Stimulated activated CD8-positive, alpha-beta memory T cell treated with anti-CD3 and anti-CD28 coated beads, Interleukin-4, amount 100 ng/mL, for 48 hours (primary cell): Measurements from ENCODE around the gene BCL7A.
"Not testable (repeated sequence)": the region's sequence is repeated elsewhere in the genome, so short reads cannot be mapped to it uniquely, and the experiment has no call there.

Experiments
- DNase-seq: peaks from one replicate; pipeline ENCODE4 v3.0.0-alpha.2; 2020

The BCL7A gene

DNA sequence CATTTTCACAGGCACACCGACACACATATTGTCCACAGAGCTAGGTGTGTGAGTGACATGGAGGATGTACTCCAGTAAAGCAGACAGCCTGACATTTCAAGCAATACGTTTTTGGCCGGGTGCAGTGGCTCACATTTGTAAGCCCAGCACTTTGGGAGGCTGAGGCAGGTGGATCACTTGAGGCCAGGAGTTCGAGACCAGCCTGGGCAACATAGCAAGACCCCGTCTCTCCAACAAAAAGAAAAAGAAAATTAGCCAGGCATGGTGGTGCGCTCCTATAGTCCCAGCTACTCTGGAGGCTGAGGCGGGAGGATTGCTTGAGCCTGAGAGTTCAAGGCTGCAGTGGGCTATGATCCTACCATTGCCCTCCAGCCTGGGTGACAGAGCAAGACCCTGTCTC, 34.7 kb downstream of the BCL7A start:
- not testable (repeated sequence) for DNase-seq

DNA sequence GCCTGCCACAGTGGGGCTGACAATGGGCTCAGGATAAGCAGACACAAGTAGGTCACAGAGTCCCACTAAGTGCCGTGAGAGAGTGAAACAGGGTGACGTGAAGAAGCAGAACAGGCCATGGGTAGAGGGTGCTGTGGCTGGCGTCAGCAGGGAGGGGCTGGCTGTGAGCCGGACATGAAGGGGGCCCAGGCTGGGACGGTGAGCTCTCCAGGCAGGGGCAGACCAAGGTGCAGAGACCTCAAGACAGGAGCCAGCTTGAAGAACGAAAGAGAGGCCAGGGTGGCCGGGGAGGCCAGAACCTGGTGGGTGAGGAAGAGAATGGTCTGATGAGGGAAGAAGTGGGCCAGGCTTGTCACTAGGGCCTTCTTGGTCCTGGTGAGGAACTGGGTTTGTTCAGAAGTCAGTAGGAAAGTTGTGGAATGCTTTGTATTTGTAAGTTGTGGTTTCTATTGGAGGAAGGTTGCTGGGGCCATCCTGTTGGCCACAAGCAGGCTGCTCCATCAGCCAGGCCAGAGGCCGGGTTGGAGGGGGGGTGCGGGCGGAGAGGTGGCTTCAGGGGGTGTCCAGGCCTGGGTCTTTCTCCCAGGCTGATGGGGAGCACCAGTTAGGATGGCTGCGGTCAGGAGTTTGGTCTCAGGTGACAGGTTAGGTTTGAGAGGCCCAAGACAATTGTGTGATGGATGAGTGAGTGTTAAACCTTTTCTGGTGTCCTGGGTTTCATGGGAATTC, 35.5 kb downstream of the BCL7A start:
- no peak for DNase-seq

DNA sequence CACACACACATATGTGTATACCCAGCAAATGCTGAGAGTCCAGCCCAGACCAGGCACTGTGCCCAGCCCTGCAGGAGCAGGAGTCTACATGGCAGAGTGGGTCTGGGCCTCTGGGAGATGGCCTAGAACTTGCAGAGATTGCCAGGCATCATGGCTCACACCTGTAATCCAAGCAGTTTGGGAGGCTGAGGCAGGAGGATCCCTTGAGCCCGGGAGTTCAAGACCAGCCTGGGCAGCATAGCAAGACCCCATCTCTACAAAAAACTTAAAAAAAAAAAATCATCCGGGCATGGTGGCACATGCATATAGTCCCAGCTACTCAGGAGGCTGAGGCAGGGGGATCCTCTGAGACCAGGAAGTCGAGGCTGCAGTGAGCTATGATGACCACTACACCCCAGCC, 36.1 kb downstream of the BCL7A start:
- no peak for DNase-seq

DNA sequence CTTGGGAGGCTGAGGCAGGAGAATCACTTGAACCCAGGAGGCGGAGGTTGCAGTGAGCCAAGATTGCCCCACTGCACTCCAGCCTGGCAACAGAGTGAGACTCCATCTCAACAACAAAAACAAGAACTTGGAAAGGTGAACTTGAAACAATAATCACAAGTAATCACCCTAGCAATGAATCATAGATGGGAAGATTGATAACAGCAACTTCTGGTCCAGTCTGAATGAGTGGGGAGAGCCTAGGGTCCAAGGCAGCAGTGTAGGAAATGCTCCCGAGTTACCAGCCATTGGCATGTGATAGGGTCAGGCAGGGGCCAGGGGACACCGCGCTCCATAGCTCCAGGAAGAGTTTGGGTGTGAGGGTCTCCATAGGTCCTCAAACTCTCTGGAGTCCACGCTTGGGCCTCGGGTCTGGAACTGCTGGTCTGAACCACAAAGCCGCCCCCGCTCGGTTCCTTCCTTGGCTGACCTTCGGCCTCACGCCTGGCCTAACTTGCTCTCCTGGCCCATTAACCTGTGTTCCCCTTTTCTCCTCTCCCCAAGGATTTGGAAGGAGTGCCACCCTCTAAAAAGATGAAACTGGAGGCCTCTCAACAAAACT, 37.0 kb downstream of the BCL7A start:
- DNase-seq, result no peak

DNA sequence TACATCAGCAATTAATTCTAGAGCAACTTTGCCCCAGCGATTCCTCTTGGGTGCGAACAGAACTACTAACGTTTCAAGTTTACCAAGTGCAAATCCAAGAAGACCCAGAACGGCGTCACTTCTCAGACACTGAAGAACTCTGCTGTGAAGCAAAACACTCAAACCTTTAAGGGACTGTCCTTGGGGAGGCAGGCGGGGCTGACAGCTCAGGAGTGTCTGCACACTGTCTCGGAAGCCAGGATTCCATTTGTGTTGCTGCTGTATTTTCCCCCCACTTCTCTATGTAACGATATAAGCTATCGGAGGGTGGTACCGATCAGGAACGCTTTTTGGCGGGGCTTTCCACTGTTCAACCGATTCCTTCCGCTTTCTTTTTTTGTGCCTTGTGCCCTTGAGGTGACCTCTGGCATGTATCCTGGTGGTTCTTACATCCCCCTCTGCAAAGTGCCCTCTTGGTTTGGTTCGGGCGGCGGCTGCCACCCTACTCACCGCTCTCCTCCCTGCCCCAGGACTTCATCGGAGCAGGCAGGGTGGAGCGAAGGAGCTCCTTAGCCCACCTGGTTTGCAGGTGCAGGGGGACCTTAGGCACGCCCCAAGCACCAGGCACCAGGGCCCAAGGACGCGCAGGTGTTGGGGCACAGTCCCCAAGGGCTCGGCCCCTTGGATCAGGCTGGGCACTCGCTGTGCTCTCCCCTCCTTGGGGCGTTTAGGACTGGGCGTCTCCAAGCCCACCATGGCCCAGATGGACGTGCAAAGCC, 37.7 kb downstream of the BCL7A start:
- no peak for DNase-seq

DNA sequence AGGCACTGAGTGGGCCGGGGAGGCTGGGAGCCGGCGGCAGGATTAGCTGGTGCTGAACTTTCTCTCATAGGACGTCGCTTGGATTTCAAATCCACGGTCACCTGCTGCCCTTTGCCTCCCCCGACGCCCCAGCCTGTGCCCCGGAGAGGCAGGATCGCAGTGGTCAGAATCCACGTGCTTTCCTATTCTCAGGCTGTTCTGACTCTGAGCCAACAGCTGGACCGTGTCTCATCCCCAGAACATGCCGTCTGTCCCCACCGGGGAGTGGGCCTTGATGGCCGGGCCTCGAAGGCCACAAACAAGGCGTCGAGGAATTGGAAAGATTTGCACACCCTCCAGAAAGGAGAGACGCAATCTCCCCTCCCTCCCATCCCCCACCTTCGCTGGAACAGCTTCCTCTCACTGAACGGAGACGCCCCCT, 38.4 kb downstream of the BCL7A start:
- no peak for DNase-seq

DNA sequence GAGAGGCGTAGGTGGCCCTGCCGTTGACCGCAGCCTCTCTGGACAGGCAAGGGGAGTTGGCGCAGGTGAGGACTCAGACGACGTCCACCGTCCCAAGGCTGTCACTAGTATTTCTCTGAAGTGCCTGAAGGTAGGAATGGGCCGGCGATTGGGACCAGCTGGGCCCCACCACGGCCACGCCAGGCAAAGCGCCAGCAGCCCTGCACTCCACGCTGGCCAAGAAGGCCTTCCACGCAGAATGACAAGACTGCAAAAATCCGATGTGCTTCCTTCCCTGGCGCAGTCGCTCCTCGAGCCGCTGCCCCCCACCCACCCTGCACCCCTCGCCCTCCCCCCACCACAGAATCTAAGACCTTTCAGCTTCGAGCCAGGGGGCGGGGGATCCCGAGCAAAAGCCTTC, 39.6 kb downstream of the BCL7A start:
- no peak for DNase-seq

DNA sequence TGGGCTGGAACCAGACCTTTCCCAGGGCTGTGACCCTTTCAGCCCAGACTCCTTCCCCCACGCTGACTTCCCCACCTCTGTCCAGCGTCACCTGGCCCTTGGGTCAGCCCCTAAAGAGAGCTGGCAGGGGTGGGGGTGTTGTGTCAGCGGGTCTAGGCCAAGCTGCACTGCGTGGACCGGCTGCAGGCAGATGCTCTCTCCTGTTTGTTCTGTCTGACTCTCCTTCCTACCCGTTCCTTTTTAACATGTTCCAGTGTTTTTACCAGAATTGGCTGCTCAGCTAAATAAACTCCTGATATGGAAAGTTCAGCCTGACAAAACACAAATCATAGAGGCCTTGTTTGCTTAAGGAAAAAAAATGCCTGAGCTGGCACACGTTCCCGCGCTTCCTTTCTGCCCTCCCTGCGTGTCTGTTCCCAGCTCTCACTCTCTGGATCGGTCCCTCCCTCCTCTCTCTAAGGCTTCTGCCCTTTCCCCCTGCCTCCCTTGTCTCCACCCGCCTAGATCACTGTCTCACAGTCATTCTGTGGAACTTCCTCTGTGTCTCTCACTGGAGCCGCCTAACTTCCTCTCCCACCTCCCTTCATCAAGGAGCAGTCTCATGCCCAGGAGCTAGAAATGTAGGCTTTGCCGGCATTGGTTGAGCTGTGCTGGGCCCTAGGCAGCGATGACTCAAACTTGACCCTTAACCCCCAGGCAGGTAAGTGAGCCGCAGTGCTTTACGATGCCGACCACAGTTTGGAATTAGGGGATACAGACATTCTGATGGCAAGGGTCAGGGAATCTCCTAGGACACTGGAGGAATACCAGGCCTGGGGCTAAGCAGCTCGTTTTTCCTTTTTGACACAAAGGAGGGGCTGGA, 41.4 kb downstream of the BCL7A start:
- DNase-seq, result no peak

DNA sequence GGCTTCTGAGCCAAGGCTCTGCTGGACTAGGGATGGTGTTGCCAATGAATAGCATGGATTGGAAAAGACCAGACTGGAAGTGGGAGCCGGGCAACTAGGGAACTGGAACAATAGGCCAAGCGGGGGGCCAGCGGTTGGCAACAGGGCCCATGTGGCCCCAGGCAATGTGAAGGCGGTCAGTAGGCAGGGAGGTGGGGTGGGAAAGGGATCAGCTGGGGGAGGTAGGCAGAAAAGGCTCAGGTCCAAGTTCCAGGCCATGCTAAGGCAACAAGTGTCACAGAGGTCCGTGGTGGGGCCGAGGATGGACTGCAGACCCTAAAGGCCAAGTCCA, 42.0 kb downstream of the BCL7A start:
- DNase-seq, result no peak

DNA sequence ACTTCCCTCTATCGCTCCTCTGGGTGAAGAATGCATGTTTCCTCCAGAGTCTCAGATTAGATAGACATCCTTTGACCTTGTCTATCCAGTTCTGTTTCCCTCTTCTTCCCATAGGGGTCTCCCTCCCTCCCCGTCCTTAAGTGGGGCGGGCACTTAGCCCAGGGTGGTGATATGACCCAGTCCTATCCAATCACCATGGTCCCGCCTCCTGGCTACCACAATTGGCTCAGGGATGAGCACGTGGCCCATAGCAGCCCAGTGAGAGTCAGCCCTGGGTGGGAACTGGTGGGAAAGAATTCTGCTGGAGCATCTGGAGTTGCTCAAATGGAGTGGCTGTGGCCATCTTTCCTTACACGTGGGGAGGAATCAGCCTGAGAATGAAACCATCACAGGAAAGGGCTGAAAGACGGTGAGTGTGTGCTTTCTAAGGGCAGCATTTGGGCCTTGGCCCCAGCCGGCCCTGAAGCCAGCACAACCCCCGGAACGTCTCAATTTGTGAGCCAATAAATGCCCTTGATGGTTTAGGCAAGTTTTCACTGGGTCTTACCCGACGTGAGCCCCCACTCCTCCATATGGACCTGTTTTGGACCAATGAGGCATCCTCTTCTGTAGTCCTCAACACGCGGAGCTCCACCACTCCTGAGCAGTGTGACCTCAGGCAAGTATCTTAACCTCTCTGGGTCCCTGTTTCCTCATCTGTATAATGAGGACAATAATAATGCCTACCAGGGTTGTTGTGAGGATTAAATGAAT, 42.5 kb downstream of the BCL7A start:
- DNase-seq, result peak; percentile 69

DNA sequence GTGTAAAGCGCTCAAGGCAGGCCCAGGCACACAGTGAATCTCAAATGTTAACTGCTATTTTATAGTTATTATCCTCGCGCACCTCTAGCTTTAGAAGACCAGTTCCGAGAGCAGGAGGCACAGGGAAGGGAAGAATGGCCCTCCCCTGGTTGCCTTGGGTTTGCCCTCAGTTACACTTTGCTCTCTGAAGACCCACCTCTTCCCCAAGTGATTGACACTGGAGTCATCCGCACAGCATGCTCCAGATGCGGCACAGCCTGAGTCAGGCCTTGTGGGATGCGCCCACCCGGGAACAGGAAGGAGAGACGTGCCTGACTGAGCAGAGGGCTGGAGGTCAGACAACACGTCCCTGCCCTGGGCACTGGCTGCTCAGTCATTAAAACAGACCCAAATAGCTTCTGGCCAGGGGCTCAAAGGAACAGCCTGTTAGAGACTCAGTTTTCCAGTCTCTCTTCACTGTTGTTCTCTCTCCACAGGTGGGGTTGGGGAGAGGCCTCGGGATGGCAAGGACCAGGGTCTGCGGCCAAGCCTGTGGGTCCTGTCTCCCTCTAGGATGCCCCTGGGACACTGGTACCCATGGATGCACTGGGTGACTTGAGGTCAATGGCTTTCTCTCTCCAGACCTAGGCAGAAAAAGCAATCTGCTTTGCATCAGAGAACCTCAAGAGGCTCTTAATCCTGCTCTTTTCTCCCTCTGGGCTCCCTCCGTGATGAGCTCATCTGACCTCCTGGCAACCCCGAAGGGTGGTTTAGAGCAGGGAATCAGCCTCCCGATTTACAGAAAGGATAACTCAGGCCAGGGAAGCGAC, 43.3 kb downstream of the BCL7A start:
- DNase-seq, result no peak

DNA sequence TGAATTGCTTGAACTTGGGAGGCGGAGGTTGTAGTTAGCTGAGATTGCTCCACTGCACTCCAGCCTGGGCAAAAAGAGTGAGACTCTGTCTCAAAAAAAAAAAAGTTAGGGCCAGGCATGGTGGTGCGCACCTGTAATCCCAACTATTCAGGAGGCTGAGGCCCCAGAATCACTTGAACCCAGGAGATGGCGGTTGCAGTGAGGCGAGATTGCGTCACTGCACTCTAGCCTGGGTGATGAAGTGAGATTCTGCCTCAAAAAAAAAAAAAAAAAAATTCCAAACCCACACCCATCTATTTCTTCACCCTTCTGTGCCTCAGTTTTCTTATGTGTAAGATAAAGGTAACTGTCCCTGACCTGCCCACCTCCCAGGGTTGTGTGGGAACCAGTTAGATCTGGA, 45.9 kb downstream of the BCL7A start:
- no peak for DNase-seq

DNA sequence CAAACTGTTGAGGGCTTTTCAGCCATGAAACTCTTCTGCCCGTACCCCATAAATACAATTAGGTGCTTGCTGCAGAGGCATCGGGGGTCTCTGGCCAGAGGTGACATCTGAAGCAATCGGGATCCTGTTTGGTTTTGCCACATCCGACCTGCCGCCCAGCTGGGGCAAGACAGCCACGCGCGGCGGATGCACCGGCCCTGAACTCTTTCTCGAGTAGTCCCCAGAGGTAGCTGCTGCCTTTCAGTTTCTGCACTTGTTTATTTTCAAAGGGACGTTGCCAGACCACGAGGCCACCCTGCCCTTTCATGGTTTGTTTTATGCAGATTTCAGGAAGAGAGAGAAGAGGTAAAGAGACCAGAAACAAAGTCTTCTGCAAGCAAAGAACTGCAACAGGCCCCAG, 46.3 kb downstream of the BCL7A start:
- peak; percentile 56 for DNase-seq

DNA sequence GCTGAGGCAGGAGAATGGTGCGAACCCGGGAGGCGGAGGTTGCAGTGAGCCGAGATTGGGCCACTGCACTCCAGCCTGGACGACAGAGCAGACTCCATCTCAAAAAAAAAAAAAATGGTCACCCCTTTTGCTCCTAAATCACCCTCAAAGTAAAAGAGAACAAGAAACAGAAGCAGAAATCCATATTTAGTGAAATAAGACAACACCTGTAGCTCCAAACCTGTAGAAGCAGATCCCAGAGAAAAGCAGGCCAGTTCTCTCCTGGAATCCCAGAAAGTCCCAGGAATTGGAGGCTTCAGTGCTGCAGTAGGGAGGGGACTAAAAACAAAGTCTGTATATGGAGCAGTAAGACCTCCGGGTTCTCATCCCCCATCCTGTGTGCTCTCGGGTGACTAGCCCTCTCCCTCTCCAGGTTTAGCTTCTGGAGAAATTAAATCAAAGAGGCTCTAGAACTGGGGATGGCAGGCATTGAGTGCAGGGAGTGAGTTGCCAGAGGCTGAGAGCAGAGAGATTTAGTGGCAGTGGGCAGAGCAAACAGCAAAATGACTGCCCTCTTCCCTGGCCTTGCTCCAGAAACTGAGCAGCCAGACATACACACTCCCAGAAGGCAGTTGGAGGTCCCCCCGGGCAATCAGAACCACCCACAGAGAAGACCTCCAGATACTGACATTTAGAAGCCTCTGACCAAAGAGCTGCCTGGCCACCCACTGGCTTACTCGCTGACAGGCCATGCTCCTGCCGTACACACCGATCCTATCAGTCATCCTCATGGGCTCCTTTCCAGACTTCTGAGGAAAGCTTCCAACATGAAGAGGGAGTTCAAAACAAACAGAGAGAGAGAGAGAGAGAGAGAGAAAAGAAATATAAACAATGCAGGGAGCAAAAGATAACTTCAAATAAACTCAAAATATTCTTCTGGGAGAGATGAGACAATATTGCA, 50.6 kb downstream of the BCL7A start:
- no peak for DNase-seq

DNA sequence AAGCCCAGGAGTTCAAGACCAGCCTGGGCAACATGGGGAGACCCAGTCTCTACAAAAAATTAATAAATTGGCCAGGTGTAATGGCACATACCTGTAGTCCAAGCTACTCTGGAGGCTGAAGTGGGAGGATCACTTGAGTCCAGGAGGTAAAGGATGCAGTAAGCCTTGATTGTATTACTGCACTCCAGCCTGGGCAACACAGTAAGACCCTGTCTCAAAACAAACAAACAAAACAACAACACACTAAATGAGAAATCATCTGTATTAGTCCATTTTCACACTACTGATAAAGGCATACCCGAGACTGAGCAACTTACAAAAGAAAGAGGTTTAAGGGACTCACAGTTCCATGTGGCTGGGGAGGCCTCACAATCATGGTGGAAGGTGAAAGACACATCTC, 52.1 kb downstream of the BCL7A start:
- DNase-seq, result no peak

DNA sequence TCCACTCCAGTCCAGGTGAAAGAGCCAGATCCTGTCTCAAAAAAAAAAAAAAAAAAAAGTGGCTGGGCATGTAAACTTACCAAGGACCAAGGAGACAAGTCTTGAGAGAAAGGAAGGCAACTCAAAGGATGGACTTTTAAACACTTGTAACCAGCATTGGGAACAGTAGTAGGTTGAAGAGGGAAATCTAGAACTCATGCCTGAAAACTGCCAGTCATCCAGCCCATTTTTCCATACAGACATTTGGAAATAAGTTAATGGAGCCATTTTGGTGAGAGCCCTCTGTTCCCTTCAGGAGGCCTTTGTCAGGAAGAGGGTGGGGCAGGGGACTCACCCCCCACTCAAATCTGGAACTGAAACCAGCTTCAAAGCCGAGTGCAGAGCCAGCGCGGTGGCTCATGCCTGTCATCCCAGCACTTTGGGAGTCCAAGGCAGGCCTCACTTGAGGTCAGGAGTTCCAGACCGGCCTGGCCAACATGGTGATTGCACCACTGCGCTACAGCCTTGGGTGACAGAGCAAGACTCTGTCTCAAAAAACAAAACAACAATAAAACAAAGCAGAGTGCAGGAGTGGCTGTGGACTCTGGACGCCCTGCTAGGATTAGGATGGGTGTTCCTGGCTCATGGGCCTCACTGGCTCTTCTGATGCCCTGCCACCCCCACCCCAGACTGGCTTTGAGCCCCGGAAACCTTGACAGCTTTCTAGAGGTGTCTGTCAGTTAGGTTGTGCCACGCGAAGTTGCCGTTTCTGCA, 55.2 kb downstream of the BCL7A start:
- DNase-seq, result no peak

DNA sequence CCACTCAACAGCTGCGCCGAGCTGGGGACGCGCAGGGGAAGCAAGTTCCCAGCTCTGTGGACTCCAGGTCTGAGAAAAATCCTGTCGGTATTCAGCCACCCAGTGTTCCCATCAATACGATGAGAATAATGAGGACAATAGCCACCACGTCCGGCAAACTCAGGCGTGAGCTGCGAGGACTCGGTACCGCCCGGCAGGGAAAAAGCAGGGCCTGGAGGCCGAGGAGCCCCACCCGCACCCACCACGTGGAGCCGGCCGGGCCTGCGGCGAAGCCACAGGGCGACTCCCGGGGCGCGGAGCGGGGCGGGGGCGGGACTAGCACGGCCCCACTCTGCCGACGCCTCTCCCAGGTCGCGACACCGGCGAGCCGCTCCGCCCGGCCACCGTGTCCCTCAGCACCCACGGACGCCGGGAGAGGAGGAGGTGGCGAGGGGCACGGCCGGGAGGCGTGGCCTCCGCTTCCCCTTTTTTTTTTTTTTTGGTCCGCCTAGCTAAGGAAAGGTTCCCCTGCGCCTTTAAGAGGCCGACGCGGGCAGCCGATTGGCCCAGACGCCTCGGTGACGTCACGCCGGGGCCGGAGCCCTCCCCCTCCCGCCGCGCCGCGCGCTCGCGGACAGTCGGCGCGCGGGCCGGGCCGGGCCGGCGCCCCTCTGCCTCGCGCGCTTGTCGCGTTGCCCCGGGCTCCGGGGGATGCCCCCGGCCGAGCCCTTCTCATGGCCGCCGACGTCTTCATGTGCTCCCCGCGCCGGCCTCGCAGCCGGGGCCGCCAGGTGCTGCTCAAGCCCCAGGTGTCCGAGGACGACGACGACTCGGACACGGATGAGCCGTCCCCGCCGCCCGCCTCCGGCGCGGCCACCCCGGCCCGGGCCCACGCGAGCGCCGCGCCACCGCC, 56.7 kb downstream of the BCL7A start, which contains the start of gene MLXIP:
MLXIP (plus strand) TSS at position 616 of the 892 bp plus-strand sequence; CDS start at position 714, 98 bp downstream.
- DNase-seq, result peak; percentile 93

DNA sequence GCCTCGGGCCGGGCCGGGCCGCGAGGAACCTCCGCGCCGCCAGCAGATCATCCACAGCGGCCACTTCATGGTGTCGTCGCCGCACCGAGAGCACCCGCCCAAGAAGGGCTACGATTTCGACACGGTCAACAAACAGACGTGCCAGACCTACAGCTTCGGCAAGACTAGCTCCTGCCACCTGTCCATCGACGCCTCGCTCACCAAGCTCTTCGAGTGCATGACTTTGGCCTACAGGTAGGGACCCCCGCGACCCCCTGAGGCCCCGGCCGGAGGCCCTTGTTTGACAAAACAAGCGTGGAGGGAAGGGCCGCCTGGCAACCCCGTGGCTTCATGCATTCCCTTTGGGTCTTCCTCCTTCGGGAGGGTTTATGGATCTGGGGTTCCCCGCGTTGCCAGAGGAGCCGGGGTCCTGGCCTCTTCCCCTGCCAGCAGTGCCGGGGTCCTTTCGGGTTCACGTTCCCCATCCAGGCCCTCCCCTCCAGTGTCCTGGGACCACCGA, 57.4 kb downstream of the BCL7A start:
- peak; percentile 53 for DNase-seq
